ENCODE measurements around the gene SLC22A5.

GRCh38 chr5:132384506-132385050 is 15.1 kb downstream of the SLC22A5 start:
- TF ChIP-seq POLR2AphosphoS5 (IDR thresholded peaks at IDR 0.05; ENCODE audit: low read depth, low read length) (no peak), REST (IDR thresholded peaks at IDR 0.05; ENCODE audit: insufficient read depth in 1 of 2, low read depth in 2 of 2, low read length in 2 of 2) (no peak)
